SH-SY5Y (cell line): ENCODE results near the gene BARX1.

ENCODE experiments used
- GATA2 ChIP-seq: IDR thresholded peaks from 2 replicates; pipeline ENCODE4 v1.6.1; 2011; ENCODE audit warnings: mild to moderate bottlenecking, low read depth, low read length
- GATA3 ChIP-seq: IDR thresholded peaks from 2 replicates; pipeline ENCODE4 v1.6.1; 2011; ENCODE audit warnings: low read depth, mild to moderate bottlenecking, low read length, moderate library complexity

GRCh38 chr9:93952784-93953495 lies 2.2 kb downstream of the BARX1 start:
- TF ChIP-seq GATA2 (no peak), GATA3 (no peak)
